Epithelial cell of esophagus (primary cell): ENCODE data around the gene RIPPLY2.
A peak's percentile ranks its signal among the peaks of the same experiment; 100 is the strongest.

Experiments
- DNase-seq: peaks from one replicate; pipeline ENCODE4 v3.0.0; 2010; ENCODE audit warnings: low read depth
- H3K4me3 ChIP-seq: 2 replicates; pipeline ENCODE4 v1.5.1; 2011; ENCODE audit warnings: mild to moderate bottlenecking, low read length, control low read depth
- CTCF ChIP-seq: IDR thresholded peaks from 2 replicates; pipeline ENCODE4 v1.5.1; 2011; ENCODE audit warnings: low read depth, mild to moderate bottlenecking, low read length, control low read depth, inconsistent platforms; ENCODE audit not compliant: insufficient read depth; ENCODE audit errors: missing control alignments

The RIPPLY2 gene

GRCh38 chr6:83822629-83823169 is 30.5 kb upstream of the RIPPLY2 start:
- no peak overlapping the region for H3K4me3 ChIP-seq
- no peak for TF ChIP-seq CTCF
- no peak for DNase-seq

DNA sequence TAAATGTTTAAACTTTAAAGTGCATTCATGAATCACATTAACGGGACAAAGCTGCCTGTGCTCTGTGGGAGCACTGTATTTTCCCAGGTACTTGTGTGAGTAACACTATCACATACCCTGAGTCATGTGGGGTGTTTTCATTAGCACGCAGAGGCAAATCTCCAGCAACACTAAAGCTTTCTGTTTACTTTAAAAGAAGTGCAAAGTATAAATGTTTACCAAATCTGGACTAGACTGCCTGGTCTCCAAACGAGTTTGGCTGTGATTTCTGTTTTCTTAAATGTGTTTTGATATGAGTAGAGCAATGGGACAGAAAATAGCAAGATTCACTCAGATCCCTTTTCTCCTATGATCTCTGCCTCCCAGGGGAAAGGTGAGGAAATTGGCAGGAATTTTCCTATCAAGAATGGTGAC is 28.8 kb upstream of the RIPPLY2 start:
- DNase-seq = peak; percentile 93
- TF ChIP-seq CTCF = no peak
- H3K4me3 ChIP-seq = no peak overlapping the region

- DNase-seq = peak; percentile 26
- no peak for TF ChIP-seq CTCF
- H3K4me3 ChIP-seq = no peak overlapping the region
Measured at GRCh38 chr6:83824831-83825230, 28.3 kb upstream of the RIPPLY2 start.

GRCh38 chr6:83827050-83827449 is 26.1 kb upstream of the RIPPLY2 start:
- no peak overlapping the region for H3K4me3 ChIP-seq
- peak; percentile 70 for DNase-seq
- no peak for TF ChIP-seq CTCF

- peak; percentile 88 for DNase-seq
- TF ChIP-seq CTCF = no peak
- no peak overlapping the region for H3K4me3 ChIP-seq
Measured at GRCh38 chr6:83838727-83839126, 14.4 kb upstream of the RIPPLY2 start.

GRCh38 chr6:83844170-83844569 is 9.0 kb upstream of the RIPPLY2 start:
- no peak for TF ChIP-seq CTCF
- H3K4me3 ChIP-seq = no peak overlapping the region
- DNase-seq = peak; percentile 50

DNA sequence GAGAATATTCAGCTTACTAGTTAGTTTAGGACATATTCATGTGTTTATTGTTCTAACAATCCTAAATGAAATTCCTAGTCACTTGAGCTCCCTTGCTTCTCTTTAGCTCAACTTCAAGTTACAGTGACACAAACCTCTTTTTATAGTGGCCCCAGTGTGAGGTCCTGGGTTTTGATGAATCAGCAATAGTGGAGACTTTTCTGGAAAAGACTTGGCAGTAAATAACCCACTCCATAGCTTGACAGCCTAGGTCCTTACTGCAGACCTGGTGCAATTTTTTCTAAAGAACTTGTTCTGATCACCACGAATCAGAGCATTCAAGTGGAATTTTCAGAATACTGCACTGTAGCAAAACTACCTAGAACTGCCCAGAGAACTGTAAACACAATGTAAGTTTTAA is 6.9 kb upstream of the RIPPLY2 start:
- TF ChIP-seq CTCF = no peak
- no peak for DNase-seq
- H3K4me3 ChIP-seq = no peak overlapping the region
